Hepatocyte (in vitro differentiated cells): Measurements from ENCODE around the gene ELMO3. TPM values are rescaled to one million over a fixed set of nuclear protein-coding genes. Genes with fewer than 3 reads are reported as not detected.

ENCODE experiments used
- DNase-seq: peaks from one replicate; pipeline ENCODE4 v3.0.0-alpha.2; 2016; ENCODE audit warnings: low spot score
- H2AFZ ChIP-seq: fragments of 200-600 bp; sonication (generic); 2 replicates; pipeline ENCODE4 v1.6.0; 2016; ENCODE audit warnings: antibody characterized with exemption, mild to moderate bottlenecking
- H3K27ac ChIP-seq: fragments of 200-600 bp; sonication (generic); 2 replicates; pipeline ENCODE4 v1.5.1; 2016; ENCODE audit warnings: mild to moderate bottlenecking
- H3K27me3 ChIP-seq: fragments of 200-600 bp; sonication (generic); 2 replicates; pipeline ENCODE4 v1.6.1; 2016
- H3K36me3 ChIP-seq: fragments of 200-600 bp; sonication (generic); replicated peaks from 2 replicates; pipeline ENCODE4 v1.5.1; 2016; ENCODE audit warnings: low read depth; ENCODE audit not compliant: insufficient read depth
- H3K4me1 ChIP-seq: fragments of 200-600 bp; sonication (generic); 2 replicates; pipeline ENCODE4 v1.5.1; 2016; ENCODE audit warnings: mild to moderate bottlenecking, moderate library complexity; ENCODE audit not compliant: insufficient read depth
- H3K4me2 ChIP-seq: fragments of 200-600 bp; sonication (generic); 2 replicates; pipeline ENCODE4 v1.6.0; 2016
- H3K4me3 ChIP-seq: fragments of 200-600 bp; sonication (generic); 2 replicates; pipeline ENCODE4 v1.5.1; 2016; ENCODE audit warnings: mild to moderate bottlenecking
- H3K79me2 ChIP-seq: fragments of 200-600 bp; sonication (generic); 2 replicates; pipeline ENCODE4 v1.6.0; 2017; ENCODE audit warnings: mild to moderate bottlenecking
- H3K9me2 ChIP-seq: fragments of 200-600 bp; sonication (generic); replicated peaks from 2 replicates; pipeline ENCODE4 v1.6.0; 2017; ENCODE audit warnings: mild to moderate bottlenecking; ENCODE audit not compliant: insufficient read depth
- H3K9me3 ChIP-seq: fragments of 200-600 bp; sonication (generic); 2 replicates; pipeline ENCODE4 v1.5.1; 2016; ENCODE audit warnings: low read depth, mild to moderate bottlenecking
- H4K20me1 ChIP-seq: fragments of 200-600 bp; sonication (generic); 2 replicates; pipeline ENCODE4 v1.6.0; 2016; ENCODE audit warnings: mild to moderate bottlenecking; ENCODE audit not compliant: insufficient read depth, poor library complexity, severe bottlenecking
- EZH2 ChIP-seq: fragments of 200-600 bp; sonication (generic); IDR thresholded peaks from 2 replicates; pipeline ENCODE4 v1.6.1; 2016; ENCODE audit warnings: antibody characterized with exemption, mild to moderate bottlenecking, borderline replicate concordance
- EZH2phosphoT487 ChIP-seq: fragments of 200-600 bp; sonication (generic); IDR thresholded peaks from one replicate; pipeline ENCODE4 v1.6.1; 2018; ENCODE audit warnings: antibody characterized with exemption, mild to moderate bottlenecking, low read depth, moderate library complexity; ENCODE audit not compliant: unreplicated experiment, severe bottlenecking
- WGBS: methylation state at CpG from one replicate; pipeline ENCODE4 v1.1.6; 2016; ENCODE audit warnings: low lambda C conversion rate; ENCODE audit errors: missing lambda C conversion rate; 5-methylcytosine and 5-hydroxymethylcytosine counted together
- polyA plus RNA-seq: library from polyadenylated mRNA; unstranded; fragments of >200 nt; fragmentation: Nextera tagmentation; extraction: Ambion mirVana; gene quantifications from 2 replicates; pipeline ENCODE4 v1.2.1, GENCODE V29; 2016
- total RNA-seq: library from RNA; depleted of rRNA; stranded (reverse); fragments of >200 nt; gene quantifications from 2 replicates; pipeline ENCODE4 v1.2.3, GENCODE V29; 2014
- TF ChIP-seq, protein P1 (sequence below): fragments of 200-600 bp; sonication (generic); IDR thresholded peaks from 2 replicates; pipeline ENCODE4 v1.5.1; 2016; ENCODE audit warnings: antibody characterized with exemption, mild to moderate bottlenecking; ENCODE audit not compliant: poor library complexity

ELMO3 gene
- total and polyA plus RNA-seq, 2 experiments from 2014 or later, result 14.5 to 18.5 TPM

DNA sequence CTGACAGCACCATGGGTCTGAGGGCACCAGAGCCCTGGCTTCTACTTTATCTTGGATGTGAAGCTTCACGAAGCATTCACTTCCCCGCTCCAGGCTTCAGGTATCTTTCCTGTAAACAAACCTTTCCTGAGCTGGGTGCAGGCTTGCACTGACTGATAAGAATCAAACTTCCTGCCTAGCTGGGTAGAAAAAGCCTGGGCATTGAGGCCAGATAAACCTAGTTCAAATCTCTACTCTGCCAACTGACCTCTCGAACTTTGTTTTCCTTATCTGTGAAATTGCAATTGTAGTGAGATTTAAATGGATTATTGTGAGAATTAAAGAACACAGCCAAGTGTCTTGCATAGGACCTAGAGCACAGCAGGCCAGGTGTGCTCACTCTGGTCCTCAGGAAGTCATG lies 25.1 kb downstream of the ELMO3 start:
- Histone ChIP-seq H3K9me3 (no peaks in the 10 kb centered on the region), H3K27ac (no peak overlapping the region), H3K4me3 (no peak overlapping the region), H3K9me2 (no peaks in the 10 kb centered on the region), H3K79me2 (peaks cover 16% of the 10 kb centered on the region), H3K27me3 (no peaks in the 10 kb centered on the region), H4K20me1 (no peaks in the 10 kb centered on the region), H3K36me3 (no peaks in the 10 kb centered on the region), H3K4me2 (no peak overlapping the region), H3K4me1 (peaks cover 9% of the 10 kb centered on the region), H2AFZ (no peak overlapping the region)
- 27% methylated on average over 3 of the region's 3 CpGs for WGBS
- DNase-seq, result no peak
- TF ChIP-seq, protein P1, sequence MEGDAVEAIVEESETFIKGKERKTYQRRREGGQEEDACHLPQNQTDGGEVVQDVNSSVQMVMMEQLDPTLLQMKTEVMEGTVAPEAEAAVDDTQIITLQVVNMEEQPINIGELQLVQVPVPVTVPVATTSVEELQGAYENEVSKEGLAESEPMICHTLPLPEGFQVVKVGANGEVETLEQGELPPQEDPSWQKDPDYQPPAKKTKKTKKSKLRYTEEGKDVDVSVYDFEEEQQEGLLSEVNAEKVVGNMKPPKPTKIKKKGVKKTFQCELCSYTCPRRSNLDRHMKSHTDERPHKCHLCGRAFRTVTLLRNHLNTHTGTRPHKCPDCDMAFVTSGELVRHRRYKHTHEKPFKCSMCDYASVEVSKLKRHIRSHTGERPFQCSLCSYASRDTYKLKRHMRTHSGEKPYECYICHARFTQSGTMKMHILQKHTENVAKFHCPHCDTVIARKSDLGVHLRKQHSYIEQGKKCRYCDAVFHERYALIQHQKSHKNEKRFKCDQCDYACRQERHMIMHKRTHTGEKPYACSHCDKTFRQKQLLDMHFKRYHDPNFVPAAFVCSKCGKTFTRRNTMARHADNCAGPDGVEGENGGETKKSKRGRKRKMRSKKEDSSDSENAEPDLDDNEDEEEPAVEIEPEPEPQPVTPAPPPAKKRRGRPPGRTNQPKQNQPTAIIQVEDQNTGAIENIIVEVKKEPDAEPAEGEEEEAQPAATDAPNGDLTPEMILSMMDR, result no peak
- no peak for TF ChIP-seq EZH2
- TF ChIP-seq EZH2phosphoT487, result no peak

DNA sequence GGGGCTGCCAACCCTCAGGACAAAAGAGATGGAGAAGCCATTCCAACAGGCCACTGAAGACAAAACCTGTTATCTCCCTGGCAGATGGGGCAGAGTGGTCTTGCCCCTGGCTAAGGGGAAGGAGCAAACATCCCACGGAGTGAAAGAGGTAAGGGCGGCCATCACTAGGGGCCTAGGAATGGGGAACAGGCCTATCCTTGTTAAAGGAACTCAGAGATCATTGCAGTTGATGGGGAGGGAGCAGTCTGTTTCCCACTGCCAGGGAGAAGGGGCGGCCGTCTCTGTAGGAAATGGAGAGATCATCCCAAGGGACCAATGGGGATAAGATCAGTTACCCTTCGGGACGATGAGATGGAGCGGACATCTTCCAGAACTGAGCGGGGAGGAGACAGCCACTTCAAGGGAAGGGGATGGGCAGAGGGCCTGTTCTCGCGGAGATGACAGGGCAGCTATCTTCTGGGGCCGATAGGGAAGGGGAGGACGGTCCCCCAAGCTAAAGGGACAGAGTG lies 27.4 kb downstream of the ELMO3 start:
- Histone ChIP-seq H3K27me3 (no peaks in the 10 kb centered on the region), H4K20me1 (no peaks in the 10 kb centered on the region), H3K4me1 (peaks cover 9% of the 10 kb centered on the region), H3K4me3 (peak overlapping the region; percentile 47), H3K9me3 (no peaks in the 10 kb centered on the region), H3K4me2 (peak overlapping the region; percentile 80), H3K27ac (peak overlapping the region; percentile 29), H3K79me2 (peaks cover 16% of the 10 kb centered on the region), H3K36me3 (no peaks in the 10 kb centered on the region), H3K9me2 (no peaks in the 10 kb centered on the region), H2AFZ (peak overlapping the region; percentile 46)
- TF ChIP-seq EZH2 (no peak), EZH2phosphoT487 (no peak)
- TF ChIP-seq, protein P1, result no peak
- DNase-seq, result no peak
- WGBS, result 16% methylated on average over 11 of the region's 12 CpGs

DNA sequence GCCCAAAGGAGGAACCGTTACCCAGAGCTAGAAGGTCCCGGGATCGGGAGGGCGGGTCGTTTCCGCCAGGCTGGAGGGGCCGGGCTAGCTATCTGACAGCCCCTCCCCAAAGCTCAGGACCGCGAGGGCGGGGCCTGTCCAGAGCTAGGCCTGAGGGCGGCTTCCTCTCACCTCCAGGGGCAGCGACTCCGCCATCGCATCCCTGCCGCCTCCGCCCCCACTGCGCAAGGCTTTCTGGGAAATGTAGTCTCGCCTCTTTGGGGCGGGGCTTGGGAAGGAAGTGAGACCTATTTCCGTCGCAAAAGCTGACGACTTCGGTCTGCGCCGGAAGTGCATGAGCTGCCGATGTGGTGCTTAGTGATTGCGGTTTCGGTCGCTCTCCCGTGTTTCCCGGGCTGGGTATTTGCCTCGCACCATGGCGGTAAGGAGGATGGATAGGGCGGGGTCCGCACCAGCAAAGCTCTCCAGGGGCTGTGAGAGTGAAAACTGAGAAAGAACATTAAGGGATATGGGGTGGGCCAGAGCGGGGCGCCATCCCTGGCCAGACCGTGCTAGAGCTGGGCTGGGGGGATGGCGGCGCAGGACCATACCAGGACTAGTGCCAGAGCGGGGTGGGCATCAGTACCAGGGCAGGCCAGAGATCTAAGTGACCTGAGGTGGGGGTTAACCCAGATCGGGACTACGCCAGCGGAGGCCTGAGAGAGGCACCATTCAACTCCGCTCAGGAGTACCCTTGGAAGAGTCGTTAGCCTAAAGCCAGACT lies 28.1 kb downstream of the ELMO3 start, which contains the start of gene TMEM208:
Gene TMEM208, plus strand, starts transcription at position 327 of the 763 bp plus-strand sequence. Its CDS starts 89 bp downstream, at position 416.
- no peaks in the 10 kb centered on the region for H3K9me2 ChIP-seq

More for the DNA sequence above, 28.1 kb downstream of the ELMO3 start, which contains the start of gene TMEM208:
- peak; percentile 98 for DNase-seq
- Histone ChIP-seq H3K36me3 (no peaks in the 10 kb centered on the region), H3K4me3 (peak within 1 kb of the TSS; percentile 74), H4K20me1 (no peaks in the 10 kb centered on the region), H3K9me3 (no peaks in the 10 kb centered on the region), H3K4me2 (peak within 1 kb of the TSS; percentile 96), H3K79me2 (peaks cover 16% of the 10 kb centered on the region), H2AFZ (peak within 1 kb of the TSS; percentile 57), H3K27me3 (no peaks in the 10 kb centered on the region), H3K4me1 (peaks cover 9% of the 10 kb centered on the region), H3K27ac (peak within 1 kb of the TSS; percentile 69)
- WGBS, result 2% methylated on average over 43 of the region's 46 CpGs
- no peak for TF ChIP-seq EZH2phosphoT487
- TF ChIP-seq, protein P1, result peak; percentile 29
